PC-3 (cell line): ENCODE data around the gene BACH1. TPM values are rescaled to one million over a fixed set of nuclear protein-coding genes. Genes with fewer than 3 reads are reported as not detected.

Source experiments
- ATAC-seq: fragments of 200-7000 bp; cut with Tn5 transposase; 2 replicates; pipeline ENCODE4 v1.9.1; 2020; ENCODE audit warnings: mild to moderate bottlenecking, moderate library complexity
- BruUV-seq: library from RNA; stranded (reverse); fragments of 400-500 nt; replicated peaks from 2 replicates; lab custom pipeline; 2021; lab: Mats Ljungman, UMichigan
- CTCF ChIA-PET: fragments of 300-600 bp; sonication (Branson Sonifier 250); formaldehyde crosslinking; loops from one replicate; lab custom pipeline; 2022; ENCODE audit warnings: antibody characterized with exemption; lab: Charles Lee
- POLR2A ChIA-PET: fragments of 300-600 bp; sonication (Branson Sonifier 250); formaldehyde crosslinking; loops from one replicate; lab custom pipeline; 2022; ENCODE audit warnings: antibody characterized with exemption; ENCODE audit not compliant: unreplicated experiment; lab: Charles Lee
- DNase-seq: peaks from one replicate; pipeline ENCODE4 v3.0.0-alpha.2; 2015
- H2AFZ ChIP-seq: fragments of 300-600 bp; sonication (generic); 2 replicates; pipeline ENCODE4 v1.6.0; 2016; ENCODE audit warnings: antibody characterized with exemption, low read length
- H3F3A ChIP-seq: fragments of 300-600 bp; sonication (generic); one replicate; pipeline ENCODE4 v1.6.0; 2017; ENCODE audit warnings: antibody characterized with exemption, low read length, control low read depth, mild to moderate bottlenecking; ENCODE audit not compliant: unreplicated experiment
- H3K27ac ChIP-seq: fragments of 300-600 bp; sonication (generic); 2 replicates; pipeline ENCODE4 v1.5.1; 2016; ENCODE audit warnings: mild to moderate bottlenecking, low read length
- H3K27me3 ChIP-seq: fragments of 300-600 bp; sonication (generic); 2 replicates; pipeline ENCODE4 v1.6.1; 2016; ENCODE audit warnings: low read length, mixed read lengths
- H3K36me3 ChIP-seq: fragments of 300-600 bp; sonication (generic); 2 replicates; pipeline ENCODE4 v1.6.1; 2016; ENCODE audit warnings: low read depth, mixed run types, low read length, mixed read lengths
- H3K4me1 ChIP-seq: fragments of 300-600 bp; sonication (generic); 2 replicates; pipeline ENCODE4 v1.5.1; 2016; ENCODE audit warnings: low read length; ENCODE audit not compliant: insufficient read depth
- H3K4me2 ChIP-seq: fragments of 300-600 bp; sonication (generic); 2 replicates; pipeline ENCODE4 v1.6.0; 2016; ENCODE audit warnings: low read length
- H3K4me3 ChIP-seq: fragments of 300-600 bp; sonication (generic); 2 replicates; pipeline ENCODE4 v1.5.1; 2016; ENCODE audit warnings: mild to moderate bottlenecking, low read length, mixed read lengths
- H3K79me2 ChIP-seq: fragments of 300-600 bp; sonication (generic); 2 replicates; pipeline ENCODE4 v1.6.1; 2017; ENCODE audit warnings: low read length, mixed read lengths
- H3K9ac ChIP-seq: fragments of 300-600 bp; sonication (generic); 2 replicates; pipeline ENCODE4 v1.6.0; 2016; ENCODE audit warnings: mild to moderate bottlenecking, low read length
- H3K9me2 ChIP-seq: fragments of 300-600 bp; sonication (generic); replicated peaks from 2 replicates; pipeline ENCODE4 v1.6.1; 2016; ENCODE audit warnings: mixed run types, low read length, mixed read lengths
- H3K9me3 ChIP-seq: fragments of 300-600 bp; sonication (generic); 2 replicates; pipeline ENCODE4 v1.6.1; 2016; ENCODE audit warnings: low read length, mixed read lengths
- H4K20me1 ChIP-seq: fragments of 300-600 bp; sonication (generic); 2 replicates; pipeline ENCODE4 v1.6.1; 2016; ENCODE audit warnings: low read length, mixed read lengths
- EZH2 ChIP-seq: fragments of 300-600 bp; sonication (generic); IDR thresholded peaks from one replicate; pipeline ENCODE4 v1.6.1; 2017; ENCODE audit warnings: antibody characterized with exemption, mild to moderate bottlenecking, low read length; ENCODE audit not compliant: unreplicated experiment
- EZH2phosphoT487 ChIP-seq: fragments of 300-600 bp; sonication (generic); IDR thresholded peaks from 2 replicates; pipeline ENCODE4 v1.6.1; 2018; ENCODE audit warnings: mild to moderate bottlenecking, antibody characterized with exemption, low read length, borderline replicate concordance
- intact Hi-C: fragments of 100-400 bp; cut with micrococcal nuclease; formaldehyde crosslinking; loops from 2 replicates; pipeline ENCODE4 v1.9.0; 2023
- total RNA-seq: library from RNA; depleted of rRNA; stranded (reverse); fragments of >200 nt; gene quantifications from 2 replicates; pipeline ENCODE4 v1.2.3, GENCODE V29; 2014
- TF ChIP-seq, protein P1 (sequence below): fragments of 300-600 bp; sonication (generic); conservative IDR thresholded peaks from 2 replicates; pipeline ENCODE4 v1.5.1; 2017; ENCODE audit warnings: antibody characterized with exemption, low read depth, mild to moderate bottlenecking, low read length

The BACH1 gene
- total RNA-seq, 1 experiment from 2014 or later, result 17.2 TPM

DNA sequence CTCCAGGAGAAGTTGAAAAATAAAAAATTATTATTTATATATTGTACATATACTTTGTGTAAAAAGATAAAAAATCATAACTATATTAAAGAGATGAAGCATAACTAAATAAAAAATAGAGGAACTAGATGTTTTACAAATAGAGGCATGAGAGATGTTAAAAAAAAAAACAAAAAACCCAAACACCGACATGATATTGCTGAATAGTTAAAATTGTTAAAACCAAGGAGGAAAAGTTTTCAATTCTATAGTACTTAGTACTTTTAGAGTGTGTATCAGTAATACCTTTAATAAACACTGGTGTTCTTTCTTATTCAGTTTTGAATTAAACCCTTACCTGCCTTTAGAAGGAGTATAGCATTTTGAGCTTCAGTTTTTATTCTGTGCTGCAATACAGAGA, 32.1 kb downstream of the BACH1 start:
- H3K79me2 ChIP-seq, result peaks cover 18% of the 10 kb centered on the region; the same call in 1 of the 2 replicates
- no peaks in the 10 kb centered on the region for H3K27me3 ChIP-seq
- ChIA-PET CTCF (no interaction called here), POLR2A (no interaction called here)
- no peak overlapping the region for H3K4me3 ChIP-seq
- ATAC-seq, result no peak
- H3K27ac ChIP-seq, result no peak overlapping the region
- H3K4me1 ChIP-seq, result peaks cover 7% of the 10 kb centered on the region
- peaks cover 19% of the 10 kb centered on the region for H3K36me3 ChIP-seq
- intact Hi-C loops, result no loop called here
- H3K9ac ChIP-seq, result no peak overlapping the region
- no peak overlapping the region for H3K4me2 ChIP-seq
- BruUV-seq, result no TSS peak
- no peaks in the 10 kb centered on the region for H3F3A ChIP-seq
- no peaks in the 10 kb centered on the region for H4K20me1 ChIP-seq
- DNase-seq, result no peak
- no peak overlapping the region for H2AFZ ChIP-seq
- H3K9me3 ChIP-seq, result no peaks in the 10 kb centered on the region
- H3K9me2 ChIP-seq, result no peaks in the 10 kb centered on the region
- TF ChIP-seq EZH2phosphoT487, result no peak
- TF ChIP-seq, protein P1, sequence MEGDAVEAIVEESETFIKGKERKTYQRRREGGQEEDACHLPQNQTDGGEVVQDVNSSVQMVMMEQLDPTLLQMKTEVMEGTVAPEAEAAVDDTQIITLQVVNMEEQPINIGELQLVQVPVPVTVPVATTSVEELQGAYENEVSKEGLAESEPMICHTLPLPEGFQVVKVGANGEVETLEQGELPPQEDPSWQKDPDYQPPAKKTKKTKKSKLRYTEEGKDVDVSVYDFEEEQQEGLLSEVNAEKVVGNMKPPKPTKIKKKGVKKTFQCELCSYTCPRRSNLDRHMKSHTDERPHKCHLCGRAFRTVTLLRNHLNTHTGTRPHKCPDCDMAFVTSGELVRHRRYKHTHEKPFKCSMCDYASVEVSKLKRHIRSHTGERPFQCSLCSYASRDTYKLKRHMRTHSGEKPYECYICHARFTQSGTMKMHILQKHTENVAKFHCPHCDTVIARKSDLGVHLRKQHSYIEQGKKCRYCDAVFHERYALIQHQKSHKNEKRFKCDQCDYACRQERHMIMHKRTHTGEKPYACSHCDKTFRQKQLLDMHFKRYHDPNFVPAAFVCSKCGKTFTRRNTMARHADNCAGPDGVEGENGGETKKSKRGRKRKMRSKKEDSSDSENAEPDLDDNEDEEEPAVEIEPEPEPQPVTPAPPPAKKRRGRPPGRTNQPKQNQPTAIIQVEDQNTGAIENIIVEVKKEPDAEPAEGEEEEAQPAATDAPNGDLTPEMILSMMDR, result no peak
- no peak for TF ChIP-seq EZH2

GRCh38 chr21:29332461-29333362, 34.0 kb downstream of the BACH1 start:
- H3K79me2 ChIP-seq, result peaks cover 34% of the 10 kb centered on the region; the same call in 1 of the 2 replicates
- H3K9me2 ChIP-seq, result no peaks in the 10 kb centered on the region
- H4K20me1 ChIP-seq, result no peaks in the 10 kb centered on the region
- ChIA-PET POLR2A (no interaction called here), CTCF (no interaction called here)
- no peaks in the 10 kb centered on the region for H3F3A ChIP-seq
- no peak overlapping the region for H3K4me2 ChIP-seq
- H3K27ac ChIP-seq, result no peak overlapping the region
- peaks cover 4% of the 10 kb centered on the region for H3K36me3 ChIP-seq
- no peak overlapping the region for H3K4me3 ChIP-seq
- no TSS peak for BruUV-seq
- ATAC-seq, result peak; percentile 63
- no peak for TF ChIP-seq EZH2
- TF ChIP-seq EZH2phosphoT487, result no peak
- TF ChIP-seq, protein P1, result no peak
- H3K27me3 ChIP-seq, result no peaks in the 10 kb centered on the region
- no peak overlapping the region for H2AFZ ChIP-seq
- no peak overlapping the region for H3K9ac ChIP-seq
- no peaks in the 10 kb centered on the region for H3K9me3 ChIP-seq
- DNase-seq, result peak; percentile 42
- peaks cover 7% of the 10 kb centered on the region for H3K4me1 ChIP-seq
- intact Hi-C loops, result no loop called here

GRCh38 chr21:29333406-29333805, 34.7 kb downstream of the BACH1 start:
- CTCF ChIA-PET, result no interaction called here
- no TSS peak for BruUV-seq
- no peak overlapping the region for H3K4me3 ChIP-seq

More at GRCh38 chr21:29333406-29333805, 34.7 kb downstream of the BACH1 start:
- Histone ChIP-seq H4K20me1 (no peaks in the 10 kb centered on the region), H2AFZ (no peak overlapping the region), H3K36me3 (peaks cover 4% of the 10 kb centered on the region), H3K27ac (no peak overlapping the region), H3F3A (no peaks in the 10 kb centered on the region), H3K9me3 (no peaks in the 10 kb centered on the region), H3K9ac (no peak overlapping the region), H3K27me3 (no peaks in the 10 kb centered on the region), H3K79me2 (peaks cover 34% of the 10 kb centered on the region; the same call in 1 of the 2 replicates), H3K4me1 (peaks cover 7% of the 10 kb centered on the region), H3K4me2 (no peak overlapping the region), H3K9me2 (no peaks in the 10 kb centered on the region)
- TF ChIP-seq EZH2phosphoT487 (no peak), EZH2 (no peak)
- TF ChIP-seq, protein P1, result no peak
- DNase-seq (no peak), ATAC-seq (no peak)
- intact Hi-C loops, result no loop called here
- POLR2A ChIA-PET, result no interaction called here
